Loucy (cell line): ENCODE data around the gene PSMA4.

ENCODE experiments used
- H2AFZ ChIP-seq: fragments of 200-600 bp; sonication (generic); 2 replicates; pipeline ENCODE4 v1.6.0; 2016; ENCODE audit warnings: antibody characterized with exemption, mild to moderate bottlenecking, low read length, moderate library complexity
- H3F3A ChIP-seq: fragments of 200-600 bp; 2 replicates; pipeline ENCODE4 v1.6.0; 2016; ENCODE audit warnings: antibody characterized with exemption, low read depth, mild to moderate bottlenecking
- H3K27me3 ChIP-seq: fragments of 200-600 bp; sonication (generic); 2 replicates; pipeline ENCODE4 v1.6.1; 2014; ENCODE audit warnings: low read length, mild to moderate bottlenecking; ENCODE audit not compliant: insufficient read depth, poor library complexity, severe bottlenecking
- H3K36me3 ChIP-seq: fragments of 200-600 bp; sonication (generic); 2 replicates; pipeline ENCODE4 v1.6.1; 2016; ENCODE audit warnings: low read length; ENCODE audit not compliant: insufficient read depth
- H3K4me1 ChIP-seq: fragments of 200-600 bp; sonication (generic); 2 replicates; pipeline ENCODE4 v1.5.1; 2014; ENCODE audit warnings: low read length, mild to moderate bottlenecking; ENCODE audit not compliant: insufficient read depth, poor library complexity, severe bottlenecking
- H3K4me2 ChIP-seq: fragments of 200-600 bp; sonication (generic); 2 replicates; pipeline ENCODE4 v1.6.0; 2014; ENCODE audit warnings: antibody characterized with exemption, low read length, low read depth, mild to moderate bottlenecking; ENCODE audit not compliant: poor library complexity, severe bottlenecking
- H3K4me3 ChIP-seq: fragments of 200-600 bp; sonication (generic); 2 replicates; pipeline ENCODE4 v1.5.1; 2014; ENCODE audit warnings: low read length, mild to moderate bottlenecking, mixed read lengths; ENCODE audit not compliant: poor library complexity, severe bottlenecking
- H3K79me2 ChIP-seq: fragments of 200-600 bp; sonication (generic); 2 replicates; pipeline ENCODE4 v1.6.1; 2014; ENCODE audit warnings: low read length; ENCODE audit not compliant: insufficient read depth
- H3K9ac ChIP-seq: fragments of 200-600 bp; sonication (generic); 2 replicates; pipeline ENCODE4 v1.6.0; 2014; ENCODE audit warnings: mild to moderate bottlenecking, low read depth, low read length, moderate library complexity; ENCODE audit not compliant: poor library complexity, severe bottlenecking
- H3K9me2 ChIP-seq: fragments of 200-600 bp; sonication (generic); replicated peaks from 2 replicates; pipeline ENCODE4 v1.6.1; 2016; ENCODE audit warnings: low read depth, low read length, mixed read lengths
- H3K9me3 ChIP-seq: fragments of 200-600 bp; sonication (generic); 2 replicates; pipeline ENCODE4 v1.6.1; 2014; ENCODE audit warnings: mild to moderate bottlenecking, antibody characterized with exemption, low read length, low read depth; ENCODE audit not compliant: insufficient read depth
- H4K20me1 ChIP-seq: fragments of 200-600 bp; sonication (generic); 2 replicates; pipeline ENCODE4 v1.6.0; 2014; ENCODE audit warnings: antibody characterized with exemption, low read length, mild to moderate bottlenecking; ENCODE audit not compliant: insufficient read depth, poor library complexity, severe bottlenecking
- CTCF ChIP-seq: fragments of 200-600 bp; sonication (generic); conservative IDR thresholded peaks from 2 replicates; pipeline ENCODE4 v1.5.1; 2014; ENCODE audit warnings: mild to moderate bottlenecking, antibody characterized with exemption, low read length
- EZH2phosphoT487 ChIP-seq: fragments of 200-600 bp; IDR thresholded peaks from 2 replicates; pipeline ENCODE4 v1.6.1; 2018; ENCODE audit warnings: antibody characterized with exemption, mild to moderate bottlenecking, moderate library complexity, borderline replicate concordance

The PSMA4 gene

GRCh38 chr15:78541744-78542034 is 1.4 kb downstream of the PSMA4 start:
- Histone ChIP-seq H3K27me3 (no peaks in the 10 kb centered on the region), H2AFZ (no peak overlapping the region), H3K79me2 (peaks cover 66% of the 10 kb centered on the region), H3K9me3 (no peaks in the 10 kb centered on the region), H4K20me1 (peaks cover 48% of the 10 kb centered on the region), H3K36me3 (peaks cover 27% of the 10 kb centered on the region), H3K4me1 (peaks cover 45% of the 10 kb centered on the region), H3K9ac (peak overlapping the region; percentile 91), H3F3A (no peaks in the 10 kb centered on the region), H3K9me2 (no peaks in the 10 kb centered on the region), H3K4me3 (peak overlapping the region; percentile 95), H3K4me2 (peak overlapping the region; percentile 97)
- no peak for TF ChIP-seq CTCF
- TF ChIP-seq EZH2phosphoT487 = no peak

- H3K36me3 ChIP-seq = peaks cover 37% of the 10 kb centered on the region
- peaks cover 52% of the 10 kb centered on the region for H4K20me1 ChIP-seq
- TF ChIP-seq EZH2phosphoT487 = no peak
- TF ChIP-seq CTCF = no peak
- H3K79me2 ChIP-seq = peaks cover 66% of the 10 kb centered on the region
- peak overlapping the region; percentile 95 for H3K4me3 ChIP-seq
- H3K9me3 ChIP-seq = no peaks in the 10 kb centered on the region
- no peaks in the 10 kb centered on the region for H3K9me2 ChIP-seq
- no peak overlapping the region for H2AFZ ChIP-seq
- peaks cover 45% of the 10 kb centered on the region for H3K4me1 ChIP-seq
- no peaks in the 10 kb centered on the region for H3K27me3 ChIP-seq
- H3K4me2 ChIP-seq = peak overlapping the region; percentile 97
- H3K9ac ChIP-seq = peak overlapping the region; percentile 91
- H3F3A ChIP-seq = no peaks in the 10 kb centered on the region
Measured at GRCh38 chr15:78542647-78543046, 2.4 kb downstream of the PSMA4 start.

GRCh38 chr15:78550194-78550593 is 9.9 kb downstream of the PSMA4 start:
- Histone ChIP-seq H3K4me2 (no peak overlapping the region), H3K9me2 (no peaks in the 10 kb centered on the region), H2AFZ (no peak overlapping the region), H3K4me1 (peaks cover 7% of the 10 kb centered on the region), H3K27me3 (no peaks in the 10 kb centered on the region), H3K9me3 (no peaks in the 10 kb centered on the region), H3K4me3 (no peak overlapping the region), H4K20me1 (peaks cover 8% of the 10 kb centered on the region), H3K36me3 (peaks cover 56% of the 10 kb centered on the region), H3K79me2 (peaks cover 14% of the 10 kb centered on the region; the same call in 1 of the 2 replicates), H3F3A (no peaks in the 10 kb centered on the region; the same call in 1 of the 2 replicates), H3K9ac (no peak overlapping the region)
- TF ChIP-seq CTCF (no peak), EZH2phosphoT487 (no peak)
